CD4-positive, alpha-beta T cell treated with Interferon gamma for 1 hour (primary cell): ENCODE results near the gene FSIP1.

Experiments used
- DNase-seq: peaks from one replicate; pipeline ENCODE4 v3.0.0-alpha.2; 2020

The FSIP1 gene

GRCh38 chr15:39578851-39579486 lies 203.7 kb downstream of the FSIP1 start:
- no peak for DNase-seq

GRCh38 chr15:39575180-39575579 lies 207.5 kb downstream of the FSIP1 start:
- DNase-seq: no peak

GRCh38 chr15:39574427-39574826 lies 208.2 kb downstream of the FSIP1 start:
- no peak for DNase-seq

GRCh38 chr15:39573844-39574243 lies 208.8 kb downstream of the FSIP1 start:
- no peak for DNase-seq

GRCh38 chr15:39573287-39573686 lies 209.4 kb downstream of the FSIP1 start:
- no peak for DNase-seq

- no peak for DNase-seq
These were observed 216.8 kb downstream of the FSIP1 start for GRCh38 chr15:39565851-39566250.

GRCh38 chr15:39564972-39565665 lies 217.5 kb downstream of the FSIP1 start:
- DNase-seq: no peak

- DNase-seq: no peak
These were observed 224.2 kb downstream of the FSIP1 start for GRCh38 chr15:39558421-39558820.

GRCh38 chr15:39556461-39556860 lies 226.2 kb downstream of the FSIP1 start:
- DNase-seq: no peak

- no peak for DNase-seq
These were observed 226.8 kb downstream of the FSIP1 start for GRCh38 chr15:39555885-39556284.

- no peak for DNase-seq
These were observed 227.8 kb downstream of the FSIP1 start for GRCh38 chr15:39554746-39555387.

GRCh38 chr15:39553947-39554693 lies 228.5 kb downstream of the FSIP1 start:
- DNase-seq: no peak

GRCh38 chr15:39552556-39552955 lies 230.1 kb downstream of the FSIP1 start:
- no peak for DNase-seq

- no peak for DNase-seq
These were observed 231.2 kb downstream of the FSIP1 start for GRCh38 chr15:39551476-39551875.
